Ectodermal cell (in vitro differentiated cells): ENCODE results near the gene TRAPPC5.

Source experiments
- H3K27ac ChIP-seq: 2 replicates; pipeline ENCODE4 v1.7.0; 2013; ENCODE audit warnings: mild to moderate bottlenecking, low read depth, low read length; ENCODE audit not compliant: insufficient read depth, poor library complexity, severe bottlenecking
- H3K27me3 ChIP-seq: 2 replicates; pipeline ENCODE4 v1.7.0; 2013; ENCODE audit warnings: mild to moderate bottlenecking, low read length; ENCODE audit not compliant: insufficient read depth, control insufficient read depth, poor library complexity, severe bottlenecking
- H3K36me3 ChIP-seq: one replicate; pipeline ENCODE4 v1.7.0; 2013; ENCODE audit warnings: low read length; ENCODE audit not compliant: control insufficient read depth, insufficient read depth
- H3K4me1 ChIP-seq: one replicate; pipeline ENCODE4 v1.7.0; 2013; ENCODE audit warnings: low read length; ENCODE audit not compliant: control insufficient read depth, insufficient read depth
- H3K4me3 ChIP-seq: 2 replicates; pipeline ENCODE4 v1.7.0; 2013; ENCODE audit warnings: low read depth, low read length, control low read depth; ENCODE audit not compliant: insufficient read depth
- H3K9me3 ChIP-seq: 2 replicates; pipeline ENCODE4 v1.7.0; 2013; ENCODE audit warnings: mild to moderate bottlenecking, low read length, moderate library complexity; ENCODE audit not compliant: control insufficient read depth
- WGBS, 2 experiments: methylation state at CpG; one replicate each; pipeline ENCODE4 v1.1.7; 2013; ENCODE audit warnings: missing lambda C conversion rate in 2 of 2; 5-methylcytosine and 5-hydroxymethylcytosine counted together

TRAPPC5 gene

DNA sequence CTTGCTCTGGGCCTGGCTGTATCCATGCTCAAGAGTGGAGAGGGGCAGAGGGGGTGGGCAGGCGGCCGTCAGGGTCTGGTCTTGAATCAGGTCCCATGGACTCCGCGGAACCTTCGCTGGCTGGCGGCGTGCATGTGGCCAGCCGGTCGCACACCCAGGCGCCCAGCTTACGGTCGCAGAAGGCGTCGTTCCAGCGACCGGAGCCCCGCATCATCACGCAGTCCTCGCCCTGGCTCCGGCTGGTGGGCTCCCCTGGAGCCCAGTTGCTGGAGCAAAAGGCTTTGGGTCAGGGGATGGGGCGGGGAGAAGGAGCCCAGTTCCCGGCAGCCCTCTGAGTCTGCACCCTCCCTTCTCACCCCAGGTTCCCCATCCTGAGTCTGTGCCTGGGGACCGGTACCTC lies 8.5 kb downstream of the TRAPPC5 start:
- H3K4me3 ChIP-seq: no peak overlapping the region
- no peaks in the 10 kb centered on the region for H3K27me3 ChIP-seq
- no peaks in the 10 kb centered on the region for H3K9me3 ChIP-seq
- peaks cover 3% of the 10 kb centered on the region for H3K36me3 ChIP-seq
- H3K4me1 ChIP-seq: no peaks in the 10 kb centered on the region
- no peak overlapping the region for H3K27ac ChIP-seq
- 85 to 86% methylated on average over 22 to 23 of the region's 23 CpGs for WGBS, 2 experiments

DNA sequence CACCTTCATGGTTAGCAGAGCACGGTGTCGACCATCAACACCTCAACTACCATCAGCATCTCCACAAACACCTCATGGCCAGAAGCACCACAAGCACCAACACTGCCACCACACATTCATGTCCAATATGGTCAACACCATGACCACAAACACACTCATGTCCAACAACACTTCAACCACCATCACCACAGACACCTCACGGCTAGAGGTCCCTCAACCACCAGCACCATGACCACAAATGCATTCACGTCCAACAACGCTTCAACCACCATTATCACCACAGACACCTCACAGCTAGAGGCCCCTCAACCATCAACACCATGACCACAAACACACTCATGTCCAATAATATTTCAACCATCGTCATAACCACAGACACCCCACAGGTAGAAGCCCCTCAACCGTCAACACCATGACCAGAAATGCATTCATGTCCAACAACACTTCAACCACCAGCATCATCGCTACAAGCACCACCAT lies 10.2 kb downstream of the TRAPPC5 start:
- H3K27ac ChIP-seq: no peak overlapping the region
- 69 to 73% methylated on average over 8 of the region's 8 CpGs for WGBS, 2 experiments
- H3K36me3 ChIP-seq: no peaks in the 10 kb centered on the region
- H3K4me1 ChIP-seq: no peaks in the 10 kb centered on the region
- H3K4me3 ChIP-seq: no peak overlapping the region
- H3K9me3 ChIP-seq: no peaks in the 10 kb centered on the region
- H3K27me3 ChIP-seq: no peaks in the 10 kb centered on the region

GRCh38 chr19:7691497-7691896 lies 10.9 kb downstream of the TRAPPC5 start:
- H3K27ac ChIP-seq: no peak overlapping the region
- H3K9me3 ChIP-seq: no peaks in the 10 kb centered on the region
- no peaks in the 10 kb centered on the region for H3K36me3 ChIP-seq
- H3K4me3 ChIP-seq: no peak overlapping the region
- no peaks in the 10 kb centered on the region for H3K27me3 ChIP-seq
- no peaks in the 10 kb centered on the region for H3K4me1 ChIP-seq

GRCh38 chr19:7692417-7693088 lies 11.9 kb downstream of the TRAPPC5 start:
- Histone ChIP-seq H3K4me1 (no peaks in the 10 kb centered on the region), H3K9me3 (no peaks in the 10 kb centered on the region), H3K27ac (no peak overlapping the region), H3K27me3 (no peaks in the 10 kb centered on the region), H3K36me3 (no peaks in the 10 kb centered on the region), H3K4me3 (no peak overlapping the region)
- 50 to 53% methylated on average over 13 of the region's 13 CpGs for WGBS, 2 experiments

GRCh38 chr19:7694499-7694898 lies 13.9 kb downstream of the TRAPPC5 start:
- Histone ChIP-seq H3K27me3 (peaks cover 9% of the 10 kb centered on the region), H3K4me3 (no peak overlapping the region), H3K9me3 (no peaks in the 10 kb centered on the region), H3K4me1 (no peaks in the 10 kb centered on the region), H3K27ac (no peak overlapping the region), H3K36me3 (no peaks in the 10 kb centered on the region)
- WGBS, 2 experiments: 61 to 83% methylated on average over 3 to 4 of the region's 4 CpGs

- H3K9me3 ChIP-seq: no peaks in the 10 kb centered on the region
- WGBS, 2 experiments: 63 to 64% methylated on average over 10 of the region's 10 CpGs
- no peak overlapping the region for H3K27ac ChIP-seq
- no peak overlapping the region for H3K4me3 ChIP-seq
- no peaks in the 10 kb centered on the region for H3K36me3 ChIP-seq
- no peaks in the 10 kb centered on the region for H3K4me1 ChIP-seq
- H3K27me3 ChIP-seq: peaks cover 9% of the 10 kb centered on the region
These were observed 17.2 kb downstream of the TRAPPC5 start for GRCh38 chr19:7697721-7698287.

GRCh38 chr19:7698583-7698982 lies 17.9 kb downstream of the TRAPPC5 start:
- H3K27me3 ChIP-seq: peaks cover 9% of the 10 kb centered on the region
- 54 to 57% methylated on average over 11 of the region's 11 CpGs for WGBS, 2 experiments
- no peak overlapping the region for H3K4me3 ChIP-seq
- no peaks in the 10 kb centered on the region for H3K9me3 ChIP-seq
- H3K4me1 ChIP-seq: no peaks in the 10 kb centered on the region
- no peak overlapping the region for H3K27ac ChIP-seq
- no peaks in the 10 kb centered on the region for H3K36me3 ChIP-seq

- Histone ChIP-seq H3K9me3 (no peaks in the 10 kb centered on the region), H3K27ac (no peak overlapping the region), H3K36me3 (no peaks in the 10 kb centered on the region), H3K4me1 (no peaks in the 10 kb centered on the region), H3K4me3 (no peak overlapping the region), H3K27me3 (peaks cover 9% of the 10 kb centered on the region)
- WGBS, 2 experiments: 64 to 67% methylated on average over 2 of the region's 2 CpGs
These were observed 18.4 kb downstream of the TRAPPC5 start for GRCh38 chr19:7699003-7699402.

DNA sequence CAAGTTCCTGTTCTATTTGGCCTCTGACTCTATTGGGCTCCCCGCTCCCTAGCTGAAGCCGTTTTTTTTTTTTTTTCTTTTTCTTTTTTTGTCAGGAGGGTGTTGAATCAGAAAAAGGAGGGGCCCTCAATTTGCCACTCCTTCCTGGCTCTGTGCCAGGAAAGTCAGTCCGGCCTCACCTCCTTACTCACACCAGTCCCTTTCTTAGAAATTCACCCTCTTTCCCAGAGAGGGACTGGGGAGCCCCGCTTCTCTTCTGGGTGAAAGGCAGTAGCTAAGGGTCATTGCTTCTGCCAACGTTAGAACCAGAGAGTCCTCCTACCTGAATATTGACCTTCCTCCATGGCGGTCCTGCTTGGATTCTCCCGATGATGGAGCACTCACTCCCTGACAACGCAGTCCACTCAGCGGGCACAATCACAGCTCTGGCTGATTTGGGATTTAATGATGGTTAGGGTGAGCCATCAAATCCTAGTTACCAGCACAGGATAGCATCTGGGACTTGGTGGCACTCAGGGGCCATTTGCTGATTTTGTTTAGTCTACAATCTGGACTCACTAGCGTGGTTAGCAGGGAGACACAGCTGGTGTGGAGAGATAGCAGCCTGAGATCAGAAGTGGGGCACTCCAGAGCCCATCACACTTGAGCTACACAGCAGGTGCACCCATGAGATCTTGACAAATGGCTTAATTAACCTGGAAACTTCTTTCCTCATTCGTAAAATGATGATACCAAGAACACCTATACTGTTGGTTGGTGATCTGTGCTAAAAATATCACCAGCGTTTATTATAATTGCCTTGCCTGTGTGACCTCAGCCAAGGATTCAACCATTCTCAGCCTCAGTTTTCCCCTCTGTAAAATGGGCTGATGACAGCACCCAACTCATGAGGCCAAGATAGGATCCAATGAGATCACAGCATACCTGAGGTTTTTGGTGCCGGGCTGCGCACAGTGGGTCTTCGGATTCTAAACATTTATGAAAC lies 19.1 kb downstream of the TRAPPC5 start:
- Histone ChIP-seq H3K36me3 (no peaks in the 10 kb centered on the region), H3K27ac (no peak overlapping the region), H3K27me3 (peaks cover 9% of the 10 kb centered on the region), H3K4me1 (no peaks in the 10 kb centered on the region), H3K9me3 (no peaks in the 10 kb centered on the region), H3K4me3 (no peak overlapping the region)
- 81 to 82% methylated on average over 14 to 15 of the region's 15 CpGs for WGBS, 2 experiments

GRCh38 chr19:7701049-7701653 lies 20.5 kb downstream of the TRAPPC5 start:
- 88 to 90% methylated on average over 12 of the region's 12 CpGs for WGBS, 2 experiments
- Histone ChIP-seq H3K27me3 (peaks cover 9% of the 10 kb centered on the region), H3K36me3 (no peaks in the 10 kb centered on the region)

More at GRCh38 chr19:7701049-7701653, 20.5 kb downstream of the TRAPPC5 start:
- Histone ChIP-seq H3K9me3 (no peaks in the 10 kb centered on the region), H3K4me1 (no peaks in the 10 kb centered on the region), H3K27ac (no peak overlapping the region), H3K4me3 (no peak overlapping the region)
